ENCODE results near the gene CAST. TPM values are rescaled to one million over a fixed set of nuclear protein-coding genes. Genes with fewer than 3 reads are reported as not detected.
A peak's percentile ranks its signal among the peaks of the same experiment; 100 is the strongest.
"Not testable (repeated sequence)": the region's sequence is repeated elsewhere in the genome, so short reads cannot be mapped to it uniquely, and the experiment has no call there.

The CAST gene
- total RNA-seq, 1 experiment from 2014 or later = 225 TPM

DNA sequence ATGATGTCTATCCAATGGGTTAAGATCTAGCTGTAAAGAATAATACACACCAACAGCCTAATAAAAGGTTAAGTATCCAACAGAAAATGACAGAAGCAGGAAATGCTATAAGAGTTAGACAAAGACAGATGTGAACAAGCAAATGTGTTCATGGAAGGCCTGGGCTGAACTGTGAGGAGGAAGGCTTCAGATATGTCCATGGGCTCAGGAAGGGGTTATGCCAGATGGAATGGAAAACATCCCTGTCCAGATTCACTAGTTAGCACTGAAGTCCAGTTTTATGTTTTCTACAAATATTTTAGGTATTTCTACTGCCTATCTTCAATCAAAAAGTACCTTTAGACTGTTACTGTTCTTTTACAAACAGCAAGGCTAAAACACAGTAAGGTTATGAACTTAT lies 118.5 kb downstream of the CAST start:
- no peak for DNase-seq (ENCODE audit: low spot score)

DNA sequence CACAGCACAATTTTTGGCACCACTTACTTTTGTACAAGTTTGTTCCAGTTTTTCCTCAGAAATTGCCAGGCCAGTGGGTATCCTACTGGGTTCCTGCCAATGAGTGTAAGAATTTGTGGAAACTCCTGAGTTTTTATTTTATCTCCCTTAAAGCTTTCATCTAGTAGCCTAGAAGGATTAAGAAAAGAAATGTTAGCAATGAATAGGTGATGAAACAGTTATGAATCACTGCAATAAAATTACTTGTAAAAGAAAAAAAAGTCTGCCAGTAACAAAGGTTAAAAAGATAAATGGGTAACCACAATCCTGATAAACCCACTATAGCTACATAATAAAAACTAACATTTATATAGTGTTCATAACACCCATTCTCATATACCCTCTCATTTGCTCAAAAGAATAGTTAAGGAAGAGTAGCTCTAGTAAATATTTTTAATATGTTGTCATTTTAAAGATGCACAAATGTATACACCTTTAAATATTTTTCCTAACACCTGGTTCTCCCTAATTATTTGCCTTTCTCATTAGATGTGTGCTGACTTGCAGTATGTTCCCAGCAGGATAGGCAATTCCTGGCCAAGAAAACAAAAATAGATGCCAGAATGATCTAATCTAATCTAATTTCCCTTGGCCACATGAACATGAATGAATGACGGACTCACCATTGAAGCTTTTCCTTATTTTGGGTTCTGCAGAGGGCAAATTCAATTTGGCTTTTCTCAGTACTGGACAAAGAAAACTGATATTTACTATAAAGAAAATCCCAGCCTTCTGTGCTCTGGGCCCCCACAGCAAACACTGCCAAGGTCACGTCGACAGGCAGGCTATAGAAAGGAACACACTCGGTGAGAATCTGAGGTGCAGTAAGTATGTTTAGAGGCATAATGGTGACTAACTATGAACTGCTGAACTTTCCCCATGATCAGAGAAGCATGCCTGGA lies 119.1 kb downstream of the CAST start:
- peak; percentile 92 for DNase-seq (ENCODE audit: low spot score)

DNA sequence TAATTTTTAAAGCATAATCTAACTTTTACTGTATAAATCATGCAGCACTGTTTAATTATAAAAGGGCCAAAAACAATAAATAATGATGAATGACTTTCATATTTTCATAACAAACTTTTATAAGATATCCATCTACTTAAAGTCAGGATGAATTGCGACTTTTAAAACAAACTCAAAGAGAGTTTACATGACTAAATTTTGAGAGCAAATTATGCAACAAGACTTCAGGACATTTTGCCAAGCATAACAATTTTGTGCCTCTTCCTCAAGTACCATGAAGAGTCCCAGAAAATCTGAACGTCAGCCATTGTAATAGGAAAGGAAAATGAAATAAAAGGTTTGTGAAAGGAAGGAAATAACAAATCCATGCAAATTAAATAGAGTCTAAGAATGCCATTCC lies 121.2 kb downstream of the CAST start:
- DNase-seq (ENCODE audit: low spot score) = no peak

DNA sequence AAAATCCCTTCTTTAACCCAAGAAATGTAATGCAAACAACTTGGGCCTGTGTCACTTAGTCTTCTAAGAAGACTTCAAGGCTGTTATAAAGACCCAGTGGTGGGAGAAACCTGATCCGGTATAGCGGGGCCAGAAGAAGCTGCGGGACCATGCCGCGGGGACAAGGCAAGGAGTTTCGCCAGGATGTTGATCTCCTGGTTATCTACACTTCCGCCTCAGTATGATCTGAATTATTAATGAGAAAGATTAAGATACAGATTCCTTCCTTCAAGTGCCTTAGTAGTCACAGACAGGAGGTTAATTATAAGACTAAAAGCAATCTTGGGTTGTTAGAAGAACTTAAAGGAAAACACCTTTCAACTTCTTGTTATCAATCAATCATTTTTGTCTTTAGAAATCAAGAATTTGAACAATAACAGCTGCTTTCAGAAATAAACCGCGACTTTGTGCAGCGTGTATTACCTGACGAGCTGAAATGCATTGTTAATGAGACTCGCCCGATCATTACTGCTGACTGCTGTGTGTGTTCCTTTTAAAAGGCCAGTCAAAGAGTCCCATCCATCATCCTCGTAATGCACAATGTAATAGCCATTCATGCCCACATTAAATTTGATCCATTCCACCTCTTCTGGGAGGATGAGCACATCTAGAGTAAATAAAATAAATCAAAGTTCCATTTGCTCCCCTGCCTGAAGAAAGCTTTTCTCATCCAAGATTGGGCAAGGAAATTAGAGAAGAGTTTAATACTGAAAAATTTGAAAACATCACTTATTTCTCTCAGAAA lies 123.3 kb downstream of the CAST start:
- DNase-seq (ENCODE audit: low spot score) = no peak

DNA sequence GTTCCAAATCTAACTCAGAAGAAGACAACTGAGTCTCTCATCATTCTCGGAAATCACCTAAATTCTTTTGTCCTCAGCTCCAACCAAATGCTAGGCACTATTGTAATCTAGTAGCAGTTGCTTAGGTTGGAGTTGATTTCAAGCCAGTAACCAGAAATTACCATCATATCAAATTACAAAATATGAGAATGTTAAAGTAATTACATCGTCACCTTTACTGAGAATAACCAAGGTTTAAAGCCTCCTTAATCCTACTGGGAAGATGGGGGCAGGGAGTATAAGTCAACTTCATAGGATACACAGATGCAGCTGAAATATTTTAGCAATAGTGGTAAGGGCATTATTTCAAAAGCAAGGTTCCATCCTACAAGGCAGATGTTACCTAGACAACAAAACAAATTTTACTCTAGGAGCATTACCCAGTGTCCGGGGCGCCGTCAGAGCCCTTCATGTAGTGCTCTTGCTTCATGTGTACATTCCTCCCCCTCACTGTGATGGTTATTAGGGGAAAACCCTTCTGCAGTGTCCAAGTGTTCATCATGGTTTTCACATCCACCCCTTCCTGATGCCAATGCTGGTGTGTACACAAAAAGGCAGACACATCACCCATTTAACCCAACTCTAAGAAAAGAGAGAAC lies 126.1 kb downstream of the CAST start:
- no peak for DNase-seq (ENCODE audit: low spot score)

- no peak for DNase-seq (ENCODE audit: low spot score)
Observed at GRCh38 chr5:96789794-96790330, 127.7 kb downstream of the CAST start.

DNA sequence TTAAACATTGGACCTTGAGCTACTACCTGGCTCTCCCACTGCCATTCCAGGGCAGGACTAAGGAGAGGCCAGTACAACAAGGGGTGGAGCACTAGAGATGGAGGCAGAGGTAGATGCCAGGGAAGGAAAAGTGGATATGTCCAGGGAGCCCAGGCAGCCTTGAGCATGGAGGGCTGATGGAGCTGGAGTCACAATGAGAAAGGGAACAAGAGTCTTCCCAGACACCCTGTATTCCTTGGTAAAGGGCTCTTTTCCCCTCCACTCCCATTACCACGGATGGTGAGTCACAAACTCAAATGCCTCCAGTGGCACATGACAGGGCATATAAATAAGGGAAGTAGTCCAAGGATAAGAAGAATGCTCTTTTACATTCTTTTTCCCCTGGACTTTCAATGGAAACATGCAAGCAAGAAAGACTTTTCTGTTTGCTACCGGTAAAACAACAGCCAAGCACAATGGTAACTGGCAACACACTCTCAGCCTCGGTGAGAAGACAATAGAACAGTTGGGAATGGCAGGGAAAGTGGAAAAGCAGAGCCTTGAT lies 128.9 kb downstream of the CAST start:
- DNase-seq (ENCODE audit: low spot score) = peak; percentile 35

GRCh38 chr5:96794757-96795156 lies 132.6 kb downstream of the CAST start:
- DNase-seq (ENCODE audit: low spot score) = no peak

- no peak for DNase-seq (ENCODE audit: low spot score)
Observed at GRCh38 chr5:96795626-96796025, 133.4 kb downstream of the CAST start.

GRCh38 chr5:96796434-96796833 lies 134.3 kb downstream of the CAST start:
- no peak for DNase-seq (ENCODE audit: low spot score)

GRCh38 chr5:96801718-96802117 lies 139.5 kb downstream of the CAST start:
- not testable (repeated sequence) for DNase-seq (ENCODE audit: low spot score)

- DNase-seq (ENCODE audit: low spot score) = peak; percentile 52
Observed at GRCh38 chr5:96807075-96807654, 145.0 kb downstream of the CAST start.

GRCh38 chr5:96808541-96808828 lies 146.3 kb downstream of the CAST start:
- DNase-seq (ENCODE audit: low spot score) = no peak

DNA sequence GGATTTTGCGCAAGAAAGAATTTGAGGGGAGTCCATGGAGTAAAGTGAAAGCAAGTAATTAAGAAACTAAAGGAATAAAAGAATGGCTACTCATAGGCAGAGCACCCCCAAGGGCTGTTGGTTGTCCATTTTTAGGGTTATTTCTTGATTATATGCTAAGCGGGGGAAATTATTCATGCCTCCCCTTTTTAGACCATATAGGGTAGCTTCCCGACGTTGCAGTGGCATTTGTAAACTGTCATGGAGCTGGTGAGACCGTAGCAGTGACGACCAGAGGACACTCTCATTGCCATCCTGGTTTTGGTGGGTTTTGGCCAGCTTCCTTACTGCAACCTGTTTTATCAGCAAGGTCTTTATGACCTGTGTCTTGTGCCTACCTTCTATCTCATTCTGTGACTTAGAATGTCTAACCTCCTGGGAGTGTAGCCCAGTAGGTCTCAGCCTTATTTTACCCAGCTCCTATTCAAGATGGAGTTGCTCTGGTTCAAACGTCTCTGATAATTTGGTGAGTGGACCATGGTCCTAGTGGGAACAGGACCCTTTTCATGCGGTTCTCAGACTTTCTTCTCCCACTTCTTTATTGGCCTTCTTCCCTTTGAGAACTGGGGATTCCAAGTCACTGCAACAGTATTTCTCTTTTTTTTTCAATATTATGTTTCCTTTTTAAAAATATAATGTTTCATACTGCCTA lies 146.8 kb downstream of the CAST start:
- no peak for DNase-seq (ENCODE audit: low spot score)

- DNase-seq (ENCODE audit: low spot score) = no peak
Observed at GRCh38 chr5:96809921-96810320, 147.7 kb downstream of the CAST start.

- no peak for DNase-seq (ENCODE audit: low spot score)
Observed at GRCh38 chr5:96812851-96813250, 150.7 kb downstream of the CAST start.

DNA sequence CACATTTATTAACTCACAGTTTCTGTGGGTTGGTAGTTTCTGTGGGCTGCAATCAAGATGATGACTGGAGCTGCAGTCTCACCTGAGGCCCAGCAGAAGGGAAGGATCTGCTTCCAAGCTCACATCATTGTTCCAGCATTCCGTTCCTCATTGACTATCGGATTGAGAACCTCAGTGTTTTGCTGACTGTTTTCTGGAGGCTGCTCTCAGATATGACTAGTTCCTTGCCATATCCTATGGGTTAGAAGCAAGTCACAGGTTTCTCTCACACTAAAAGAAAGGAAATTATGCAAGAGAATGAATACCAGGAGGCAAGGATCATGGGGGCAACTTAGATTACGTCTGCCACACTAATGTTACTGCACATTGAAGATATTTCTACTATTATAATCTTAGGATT lies 151.9 kb downstream of the CAST start:
- DNase-seq (ENCODE audit: low spot score) = no peak

- peak; percentile 49 for DNase-seq (ENCODE audit: low spot score)
Observed at GRCh38 chr5:96816411-96816939, 154.3 kb downstream of the CAST start.

- DNase-seq (ENCODE audit: low spot score) = no peak
Observed at GRCh38 chr5:96816991-96817390, 154.8 kb downstream of the CAST start.

GRCh38 chr5:96817506-96817905 lies 155.3 kb downstream of the CAST start:
- no peak for DNase-seq (ENCODE audit: low spot score)

All from A172 (cell line).